Activated T-cell treated with anti-CD3 and anti-CD28 coated beads, Interleukin-2, amount 50 U/mL, for 1 hour (primary cell): ENCODE measurements around the gene TPPP3.

Source experiments
- DNase-seq: peaks from one replicate; pipeline ENCODE4 v3.0.0-alpha.2; 2020

The TPPP3 gene

DNA sequence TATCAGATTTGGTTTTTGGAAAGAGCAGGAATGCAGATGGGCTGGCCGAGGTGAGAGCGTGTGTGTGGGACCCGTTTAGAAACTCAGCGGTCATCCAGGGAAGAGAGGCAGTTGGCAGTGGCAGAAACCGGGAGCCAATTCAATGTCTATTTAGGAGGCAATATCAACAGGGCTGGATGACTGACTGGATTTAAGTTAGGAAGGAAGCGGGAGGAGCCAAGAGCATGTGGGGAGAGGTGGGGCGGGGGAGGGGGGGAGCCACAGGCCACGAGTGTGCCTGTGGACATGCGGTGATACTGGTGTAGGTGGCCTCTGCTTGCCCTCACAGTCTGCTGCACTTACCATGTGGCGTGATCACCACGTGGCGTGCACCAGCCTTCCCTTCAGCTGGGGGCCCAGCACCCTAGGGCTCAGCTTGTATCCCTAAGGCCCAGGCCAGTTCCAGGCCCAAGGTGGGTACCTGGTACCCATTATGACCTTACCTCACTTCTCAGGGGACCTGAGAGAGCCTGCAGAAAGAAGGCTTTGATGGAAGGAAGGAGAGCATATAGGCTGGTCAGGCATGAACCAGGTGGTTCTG is 10.8 kb upstream of the TPPP3 start:
- no peak for DNase-seq

GRCh38 chr16:67400901-67401300 is 7.6 kb upstream of the TPPP3 start:
- no peak for DNase-seq

GRCh38 chr16:67399749-67400704 is 6.7 kb upstream of the TPPP3 start:
- no peak for DNase-seq

DNA sequence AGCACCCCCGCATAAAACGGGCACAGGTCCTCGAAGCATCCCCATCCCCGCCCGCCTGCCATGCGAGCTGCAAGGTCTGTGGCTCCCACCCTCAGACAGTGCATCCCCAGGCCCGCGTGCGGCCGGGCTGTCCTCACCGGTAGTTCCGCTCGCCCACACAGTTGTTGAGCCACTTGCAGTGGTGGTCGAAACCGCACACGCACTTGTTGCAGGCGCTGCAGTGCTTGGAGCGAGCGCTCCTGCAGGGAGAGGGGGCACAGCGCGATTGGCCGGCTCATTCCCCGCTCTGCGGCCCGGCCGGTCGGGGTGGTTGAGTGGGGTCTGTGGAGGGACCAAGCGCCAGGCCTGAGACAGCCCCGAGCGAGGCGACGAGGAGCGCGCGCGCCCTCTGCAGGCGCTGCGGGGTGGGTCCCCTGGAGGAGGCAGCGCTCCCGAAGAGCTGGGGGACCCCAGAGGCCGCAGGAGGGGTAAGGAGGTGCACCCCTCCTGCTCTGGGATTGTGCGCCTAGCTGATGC is 6.0 kb upstream of the TPPP3 start:
- DNase-seq, result peak; percentile 56

GRCh38 chr16:67398546-67399217 is 5.4 kb upstream of the TPPP3 start:
- no peak for DNase-seq

GRCh38 chr16:67397812-67398545 is 4.7 kb upstream of the TPPP3 start:
- DNase-seq, result no peak

DNA sequence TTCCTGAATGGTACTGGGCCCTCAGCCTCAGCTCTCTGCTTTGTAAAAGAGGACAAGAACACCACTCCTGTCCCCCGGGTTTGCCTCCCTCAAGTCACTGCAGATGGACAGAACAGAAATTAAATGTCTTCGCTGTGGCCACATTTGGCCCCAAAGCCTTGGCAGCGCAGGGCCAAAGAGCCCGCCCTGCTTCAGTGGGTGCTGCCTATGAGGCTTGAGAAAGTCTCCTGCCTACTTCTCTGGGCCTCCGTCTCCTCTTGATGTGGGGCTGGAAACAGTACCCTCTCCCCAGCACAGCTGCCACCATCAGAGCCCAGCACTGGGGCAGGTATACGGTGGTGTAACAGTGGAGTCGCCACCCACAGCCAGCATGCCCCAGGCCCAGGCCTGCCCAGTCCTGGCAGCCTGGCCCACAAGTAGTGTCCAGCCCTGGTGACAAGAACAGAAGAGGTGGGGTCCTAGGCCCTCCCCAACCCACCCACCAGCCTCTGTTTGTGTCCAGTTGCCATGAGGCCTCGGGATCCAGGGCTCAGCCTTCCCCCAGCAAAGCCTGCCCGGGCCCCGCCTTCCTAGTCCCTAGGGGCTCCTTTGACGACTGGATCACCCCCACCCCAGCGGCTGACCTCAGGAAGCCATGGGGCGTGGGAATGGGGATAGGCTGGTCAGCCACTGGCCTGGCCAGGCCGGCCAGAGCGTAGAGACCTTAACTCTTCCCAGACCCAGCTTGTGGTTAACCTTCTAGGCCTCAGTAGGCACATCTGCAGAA is 3.9 kb upstream of the TPPP3 start:
- no peak for DNase-seq

- no peak for DNase-seq
These were observed 3.1 kb upstream of the TPPP3 start for GRCh38 chr16:67396159-67397035.

GRCh38 chr16:67395458-67396158 is 2.3 kb upstream of the TPPP3 start:
- no peak for DNase-seq

DNA sequence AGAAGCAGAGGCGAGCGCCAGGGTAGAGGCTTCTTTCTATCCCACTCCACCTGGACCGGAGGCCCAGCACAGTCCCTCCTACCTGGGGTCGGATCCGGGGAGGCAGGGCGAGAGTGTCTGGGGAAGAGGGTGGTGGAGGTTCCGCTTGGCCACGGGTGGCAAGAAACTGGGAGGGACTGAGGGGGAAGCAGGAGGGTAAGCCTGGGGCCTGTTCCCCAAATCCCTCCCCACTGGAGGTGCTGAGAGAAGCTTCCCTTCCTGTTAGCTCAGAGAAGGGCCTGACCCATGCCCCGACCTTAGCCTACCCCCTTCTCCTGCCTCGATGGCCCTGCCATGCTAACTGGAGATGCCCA is 1.8 kb upstream of the TPPP3 start:
- DNase-seq, result no peak

DNA sequence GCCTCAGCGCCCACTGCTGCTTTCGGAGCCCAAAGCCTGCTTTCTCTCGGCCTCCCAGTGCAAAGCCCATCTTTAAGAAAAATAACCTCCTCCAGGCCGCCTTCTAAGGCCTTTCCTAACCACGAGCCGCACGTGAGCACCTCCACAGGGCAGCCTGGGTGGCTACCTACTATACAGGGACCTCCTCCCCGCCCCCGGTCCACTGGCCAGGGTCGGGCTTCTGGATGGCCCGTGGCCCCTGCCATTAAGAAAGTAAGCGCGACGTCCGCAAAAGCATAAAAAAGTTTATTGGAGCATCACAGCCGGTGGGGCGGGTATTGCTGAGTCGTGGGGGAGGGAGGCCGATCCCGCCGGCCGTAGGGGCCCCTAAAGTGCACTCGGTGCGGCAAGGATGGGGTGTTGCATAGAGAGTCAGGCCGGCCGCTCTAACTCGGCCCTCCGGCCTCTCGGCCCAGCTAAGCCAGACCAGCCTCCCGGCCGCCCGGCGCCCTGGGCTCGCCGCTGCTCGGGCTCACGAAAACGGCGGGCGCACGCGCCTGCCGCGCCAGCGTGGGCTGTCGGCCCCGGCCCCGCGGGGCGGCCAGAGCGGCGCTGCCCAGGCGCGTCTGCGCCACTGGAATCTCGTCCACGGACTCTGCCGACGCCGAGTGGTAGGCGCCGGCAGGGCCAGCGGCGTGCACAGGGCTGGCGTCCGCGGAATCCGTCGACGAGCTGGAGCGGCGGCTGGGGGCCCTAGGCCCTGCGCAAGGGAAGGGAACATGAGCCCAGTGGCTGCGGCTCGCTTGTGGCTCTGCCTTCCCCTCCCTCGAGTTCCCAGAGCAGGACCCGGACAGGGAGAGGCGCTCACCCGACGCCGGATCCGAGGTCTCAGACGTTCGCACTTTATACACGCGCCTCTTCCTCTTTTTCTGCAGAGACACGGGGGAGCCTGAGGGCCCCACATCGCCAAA is 1.1 kb upstream of the TPPP3 start:
- DNase-seq, result no peak

DNA sequence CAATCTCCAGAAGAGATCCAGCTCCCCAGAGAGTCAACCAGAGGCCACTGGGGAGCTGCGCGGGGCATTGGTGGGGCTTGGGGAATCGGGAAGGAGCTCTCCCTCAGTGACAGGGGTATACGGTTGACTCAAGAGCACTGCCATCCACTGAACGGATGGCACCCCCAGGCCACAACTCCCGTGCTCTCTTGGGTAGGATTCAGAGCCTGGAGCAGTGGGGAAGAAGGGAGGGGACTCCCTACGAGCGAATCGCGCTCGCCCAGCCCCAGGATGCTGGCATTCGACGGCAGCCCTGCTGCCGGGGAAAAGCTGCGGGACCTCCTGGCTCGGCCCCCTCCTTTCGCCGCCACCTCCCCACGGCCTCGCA is 473 bp upstream of the TPPP3 start:
- DNase-seq, result no peak

GRCh38 chr16:67392301-67393059 is 818 bp downstream of the TPPP3 start:
- DNase-seq, result no peak

DNA sequence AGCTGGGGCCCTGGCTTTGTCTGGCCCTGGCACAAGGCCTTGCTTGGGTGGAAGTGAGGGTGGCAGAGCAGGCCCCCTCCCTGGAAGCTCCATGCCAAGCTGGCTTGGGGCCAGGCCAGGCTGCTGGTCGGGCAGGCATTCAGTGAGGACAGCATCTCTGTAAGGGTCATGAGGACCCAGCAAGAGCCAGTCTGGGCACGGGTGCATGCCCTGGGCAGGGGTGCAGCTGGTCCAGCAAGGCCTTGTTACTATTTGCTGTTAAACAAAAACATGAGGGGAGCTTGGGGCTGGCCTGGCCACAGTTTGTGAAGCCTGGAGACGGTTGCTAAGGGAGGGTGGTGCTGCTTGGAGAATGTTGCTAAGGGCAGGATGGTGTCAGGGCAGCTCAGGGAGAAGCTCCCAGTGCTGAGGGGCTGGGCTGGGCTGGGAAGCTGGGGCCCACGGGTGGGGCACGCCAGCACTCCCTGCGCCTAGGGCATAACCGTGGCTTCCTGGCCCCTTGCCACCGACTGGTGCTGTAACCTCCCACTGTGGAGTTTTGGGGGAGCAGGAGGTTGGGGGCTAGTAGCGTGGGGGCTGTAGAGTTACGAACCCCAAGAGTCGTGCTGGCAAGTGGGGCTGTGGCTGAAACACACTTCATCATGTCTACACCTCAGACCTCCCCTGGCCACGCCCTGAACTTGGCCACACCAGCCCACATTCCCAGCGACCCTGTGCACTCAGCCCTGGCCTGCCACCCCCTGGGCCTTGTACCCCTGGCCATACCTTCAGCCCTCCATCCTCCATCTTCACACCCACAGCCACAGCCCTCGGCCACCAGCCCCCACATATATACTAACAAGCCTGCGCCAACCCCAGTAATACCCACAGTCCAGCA is 1.6 kb downstream of the TPPP3 start:
- no peak for DNase-seq

DNA sequence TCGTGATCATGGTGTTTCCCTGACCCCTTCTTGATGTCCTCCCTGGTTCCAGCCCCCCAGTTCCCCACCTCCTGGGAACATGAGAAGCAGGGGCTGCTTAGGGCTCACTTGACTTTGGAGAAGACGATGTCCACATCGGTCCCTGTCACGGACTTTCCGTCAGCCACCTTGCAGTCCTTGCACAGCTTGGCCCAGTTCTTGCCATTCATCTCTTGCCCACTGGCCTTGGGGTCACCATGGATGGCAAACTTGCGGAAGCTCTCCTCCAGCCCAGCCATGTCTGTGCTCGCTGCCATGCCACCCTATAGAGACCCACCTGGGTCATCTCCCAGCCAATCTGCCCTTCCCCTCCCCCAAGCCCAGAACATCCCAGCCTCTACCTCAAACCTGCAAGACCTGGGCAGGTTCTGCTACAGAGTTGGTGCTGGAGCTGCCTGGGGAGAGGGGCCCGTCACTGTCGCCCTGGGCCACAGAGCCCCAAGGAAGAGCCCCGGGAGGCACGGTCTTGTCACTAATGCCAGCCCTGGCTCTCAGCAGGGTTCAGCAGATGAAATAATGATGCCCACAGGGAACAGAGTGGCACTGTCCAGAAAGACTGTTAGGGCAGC is 2.4 kb downstream of the TPPP3 start:
- DNase-seq, result no peak

- no peak for DNase-seq
These were observed 3.1 kb downstream of the TPPP3 start for GRCh38 chr16:67389911-67390815.
